Measurements from ENCODE around the gene HOXC13.

HOXC13 gene

GRCh38 chr12:53939141-53940108, 794 bp downstream of the HOXC13 start:
- no peak for DNase-seq

- no peak for DNase-seq
Measured at GRCh38 chr12:53940443-53941014, 1.9 kb downstream of the HOXC13 start.

- DNase-seq: no peak
Measured at GRCh38 chr12:53941187-53941586, 2.6 kb downstream of the HOXC13 start.

- DNase-seq: no peak
Measured at GRCh38 chr12:53941750-53942149, 3.1 kb downstream of the HOXC13 start.

- no peak for DNase-seq
Measured at GRCh38 chr12:53942467-53942997, 3.9 kb downstream of the HOXC13 start.

- no peak for DNase-seq
Measured at GRCh38 chr12:53944209-53944608, 5.6 kb downstream of the HOXC13 start.

- DNase-seq: no peak
Measured at GRCh38 chr12:53944907-53945847, 6.5 kb downstream of the HOXC13 start.

GRCh38 chr12:53947743-53948142, 9.1 kb downstream of the HOXC13 start:
- no peak for DNase-seq

- no peak for DNase-seq
Measured at GRCh38 chr12:53948650-53949593, 10.3 kb downstream of the HOXC13 start.

- no peak for DNase-seq
Measured at GRCh38 chr12:53949631-53950436, 11.2 kb downstream of the HOXC13 start.

- no peak for DNase-seq
Measured at GRCh38 chr12:53950437-53950773, 11.8 kb downstream of the HOXC13 start.

- no peak for DNase-seq
Measured at GRCh38 chr12:53950789-53951576, 12.4 kb downstream of the HOXC13 start.

GRCh38 chr12:53951577-53952334, 13.1 kb downstream of the HOXC13 start:
- DNase-seq: no peak

GRCh38 chr12:53952335-53952694, 13.7 kb downstream of the HOXC13 start:
- DNase-seq: no peak

- no peak for DNase-seq
Measured at GRCh38 chr12:53952871-53953734, 14.5 kb downstream of the HOXC13 start.

- no peak for DNase-seq
Measured at GRCh38 chr12:53953831-53954693, 15.4 kb downstream of the HOXC13 start.

- no peak for DNase-seq
Measured at GRCh38 chr12:53954694-53955035, 16.0 kb downstream of the HOXC13 start, which contains the start of gene HOXC12. HOXC12 (plus strand) TSS chr12:53954903; CDS start chr12:53954930, 27 bp downstream.
